T-helper 1 cell treated with Interleukin-12 subunit alpha and Interleukin-12 subunit beta and Interleukin-4 antibody, amounts not matched to agents 30 ng/mL and 1 ng/mL, for 36 hours (primary cell): ENCODE data around the gene COL15A1. TPM values are rescaled to one million over a fixed set of nuclear protein-coding genes. Genes with fewer than 3 reads are reported as not detected.

Source experiments
- intact Hi-C: fragments of 100-400 bp; cut with micrococcal nuclease; formaldehyde crosslinking; loops from one replicate; pipeline ENCODE4 v1.15.1; 2024
- total RNA-seq: library from RNA; stranded (reverse); gene quantifications from 2 replicates; pipeline ENCODE4 v1.2.3, GENCODE V29; 2022

COL15A1 gene
- total RNA-seq, 1 donor from 2014 or later, result 0.51 TPM

- intact Hi-C loops, result no loop called here
These were observed 109.4 kb downstream of the COL15A1 start for GRCh38 chr9:99052815-99053715.

GRCh38 chr9:99054581-99054980 is 110.9 kb downstream of the COL15A1 start:
- intact Hi-C loops, result no loop called here

- intact Hi-C loops, result loop anchor here (5.0 kb wide), 4 partner anchors 167 to 1297 kb away; partner anchors contain the start of genes ALG2, SEC61B, TEX10 and TRMO
These were observed 111.7 kb downstream of the COL15A1 start for GRCh38 chr9:99055384-99055783.

GRCh38 chr9:99056186-99056585 is 112.5 kb downstream of the COL15A1 start:
- intact Hi-C loops, result loop anchor here (5.0 kb wide), 4 partner anchors 166 to 1296 kb away; partner anchors contain the start of genes ALG2, SEC61B, TEX10 and TRMO

GRCh38 chr9:99056886-99057664 is 113.4 kb downstream of the COL15A1 start:
- intact Hi-C loops, result loop anchor here (1.0 to 5.0 kb wide), 6 partner anchors 16 to 1295 kb away; partner anchors contain the start of genes ALG2, SEC61B, TEX10 and TRMO

GRCh38 chr9:99057665-99058625 is 114.2 kb downstream of the COL15A1 start:
- intact Hi-C loops, result loop anchor here (1.0 to 5.0 kb wide), 17 partner anchors 13 to 1294 kb away; partner anchors contain the start of genes ALG2, ERP44, INVS and SEC61B

- intact Hi-C loops, result loop anchor here (1.0 to 5.0 kb wide), 16 partner anchors 10 to 1293 kb away; partner anchors contain the start of genes ALG2, ERP44, INVS and SEC61B
These were observed 115.5 kb downstream of the COL15A1 start for GRCh38 chr9:99058964-99059921.

GRCh38 chr9:99060621-99061020 is 116.9 kb downstream of the COL15A1 start:
- intact Hi-C loops, result no loop called here

- intact Hi-C loops, result no loop called here
These were observed 118.8 kb downstream of the COL15A1 start for GRCh38 chr9:99062549-99062948.

GRCh38 chr9:99063522-99063921 is 119.8 kb downstream of the COL15A1 start:
- intact Hi-C loops, result no loop called here

- intact Hi-C loops, result no loop called here
These were observed 122.9 kb downstream of the COL15A1 start for GRCh38 chr9:99066571-99066970.

- intact Hi-C loops, result loop anchor here (1.0 kb wide), 1 partner anchor 10 kb away; no protein-coding TSS in a partner anchor
These were observed 125.4 kb downstream of the COL15A1 start for GRCh38 chr9:99069075-99069474.

GRCh38 chr9:99069546-99069945 is 125.8 kb downstream of the COL15A1 start:
- intact Hi-C loops, result loop anchor here (1.0 kb wide), 1 partner anchor 10 kb away; no protein-coding TSS in a partner anchor

GRCh38 chr9:99070681-99071080 is 127.0 kb downstream of the COL15A1 start:
- intact Hi-C loops, result no loop called here

GRCh38 chr9:99071313-99072039 is 127.8 kb downstream of the COL15A1 start:
- intact Hi-C loops, result no loop called here

- intact Hi-C loops, result no loop called here
These were observed 128.3 kb downstream of the COL15A1 start for GRCh38 chr9:99072040-99072394.

GRCh38 chr9:99073347-99073746 is 129.6 kb downstream of the COL15A1 start:
- intact Hi-C loops, result no loop called here
